ENCODE results near the gene DIP2B.

DIP2B gene

DNA sequence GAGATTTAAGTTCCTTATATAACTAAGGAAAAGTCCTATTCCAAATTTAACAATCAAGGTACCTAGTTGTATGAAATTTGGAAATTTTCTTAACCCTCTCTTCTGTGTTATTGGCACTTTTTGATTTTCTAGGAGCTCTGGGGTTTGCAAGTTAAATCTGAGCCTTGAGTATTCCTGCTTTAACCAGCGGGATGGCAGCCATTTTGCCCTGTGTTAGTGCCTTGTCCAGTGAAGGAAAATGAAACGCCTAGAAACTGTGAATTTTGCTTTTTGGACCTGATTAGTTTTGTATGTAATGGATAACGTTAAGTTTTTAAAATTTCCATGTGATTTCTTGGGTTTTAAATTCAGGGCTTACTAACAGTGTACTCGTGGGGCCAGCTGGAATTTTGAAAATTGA is 45.1 kb downstream of the DIP2B start:
- DNase-seq (ENCODE audit: low read depth), result no peak

DNA sequence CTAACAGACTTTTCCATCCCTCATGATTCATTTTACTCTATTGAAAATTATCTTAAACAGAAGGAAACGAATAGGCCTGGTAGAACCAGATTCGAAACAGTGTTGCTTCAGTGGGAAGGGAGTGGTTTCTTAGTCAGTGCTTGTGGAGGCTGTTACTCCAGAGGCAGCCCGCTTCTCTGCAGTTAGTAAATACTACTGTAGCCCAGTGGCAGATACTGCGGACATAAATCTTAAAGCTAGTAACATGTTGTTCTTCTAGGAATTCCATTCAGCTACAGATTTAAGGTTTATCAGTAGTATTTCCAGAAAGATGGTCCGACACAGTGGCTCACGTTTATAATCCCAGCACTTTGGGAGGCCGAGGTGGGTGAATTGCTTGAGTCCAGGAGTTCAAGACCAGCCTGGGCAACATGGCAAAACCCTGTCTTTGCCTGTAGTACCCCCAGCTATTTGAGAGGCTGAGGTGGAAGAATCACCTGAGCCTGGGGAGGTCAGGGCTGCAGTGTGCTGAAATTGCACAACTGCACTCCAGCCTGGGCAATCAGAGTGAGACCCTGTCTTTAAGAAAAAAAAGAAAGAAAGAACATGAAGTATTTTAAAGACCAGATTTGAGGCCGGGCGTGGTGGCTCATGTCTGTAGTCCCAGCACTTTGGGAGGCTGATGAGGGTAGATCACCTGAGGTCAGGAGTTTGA is 45.9 kb downstream of the DIP2B start:
- DNase-seq (ENCODE audit: low read depth), result peak; percentile 97

DNA sequence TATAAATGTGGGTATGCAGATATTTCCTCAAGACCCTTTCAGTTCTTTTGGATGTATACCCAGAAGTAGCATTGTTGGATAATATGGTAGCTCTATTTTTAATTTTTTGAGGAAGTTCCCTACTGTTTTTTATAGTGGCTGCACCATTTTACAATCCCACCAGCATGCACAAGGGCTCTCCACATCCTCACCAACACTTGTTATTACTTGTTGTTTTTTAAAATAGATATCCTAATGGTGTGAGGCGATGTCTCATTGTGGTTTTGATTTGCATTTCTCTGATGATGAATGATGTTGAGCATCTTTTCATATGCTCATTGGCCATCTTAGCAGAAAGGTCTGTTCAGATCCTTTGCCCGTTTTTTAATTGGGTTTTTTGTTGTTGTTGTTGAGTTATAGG is 47.1 kb downstream of the DIP2B start:
- no peak for DNase-seq (ENCODE audit: low read depth)

DNA sequence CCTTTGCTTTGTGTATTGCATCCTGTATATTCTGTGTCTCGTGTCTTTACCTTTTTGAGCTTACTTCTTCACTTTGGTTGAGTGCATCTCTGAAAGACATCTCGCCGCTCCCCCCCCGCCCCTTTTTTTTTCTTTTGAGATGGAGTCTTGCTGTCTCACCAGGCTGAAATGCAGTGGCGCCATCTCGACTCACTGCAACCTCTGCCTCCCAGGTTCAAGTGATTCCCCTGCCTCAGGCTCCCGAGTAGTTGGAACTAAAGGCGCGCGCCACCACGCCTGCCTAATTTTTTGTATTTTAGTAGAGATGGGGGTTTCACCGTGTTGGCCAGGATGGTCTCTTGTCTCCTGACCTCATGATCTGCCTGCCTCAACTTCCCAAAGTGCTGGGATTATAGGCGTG is 49.9 kb downstream of the DIP2B start:
- DNase-seq (ENCODE audit: low read depth), result no peak

DNA sequence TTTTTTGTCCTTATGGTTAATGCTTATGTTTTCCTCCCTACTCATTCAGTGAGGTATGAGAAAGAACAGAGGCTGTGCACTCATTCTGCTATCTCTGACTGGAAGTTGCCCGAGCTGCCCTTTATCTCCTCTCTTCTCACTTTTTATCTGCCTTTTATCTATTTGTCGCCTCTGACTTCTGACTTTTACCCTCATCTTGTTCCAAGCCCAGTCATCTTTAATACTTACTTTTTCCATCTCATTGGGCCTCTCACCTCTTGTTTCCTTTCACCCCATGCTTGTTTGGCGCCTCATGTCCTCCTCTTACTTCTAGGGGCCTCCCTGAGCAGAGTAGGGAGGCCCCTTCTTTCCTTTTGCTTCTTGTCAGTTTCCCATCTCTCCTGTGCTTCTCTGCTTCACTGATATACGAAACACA is 50.7 kb downstream of the DIP2B start:
- no peak for DNase-seq (ENCODE audit: low read depth)

DNA sequence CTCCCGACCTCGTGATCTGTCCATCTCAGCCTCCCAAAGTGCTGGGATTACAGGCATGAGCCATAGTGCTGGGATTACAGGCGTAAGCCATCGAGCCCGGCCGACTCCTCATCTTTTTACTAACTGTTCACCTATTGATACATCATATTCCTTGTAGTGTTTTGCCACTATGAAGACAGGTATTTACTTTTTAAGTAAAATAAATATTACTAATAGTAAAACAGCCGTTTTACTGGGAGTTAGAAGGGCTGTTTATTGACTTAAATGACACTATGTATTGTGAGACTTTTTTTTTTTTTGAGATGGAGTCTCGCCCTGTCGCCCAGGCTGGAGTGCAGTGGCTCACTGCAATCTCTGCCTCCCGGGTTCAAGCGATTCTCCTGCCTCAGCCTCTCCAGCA is 51.5 kb downstream of the DIP2B start:
- DNase-seq (ENCODE audit: low read depth), result no peak

DNA sequence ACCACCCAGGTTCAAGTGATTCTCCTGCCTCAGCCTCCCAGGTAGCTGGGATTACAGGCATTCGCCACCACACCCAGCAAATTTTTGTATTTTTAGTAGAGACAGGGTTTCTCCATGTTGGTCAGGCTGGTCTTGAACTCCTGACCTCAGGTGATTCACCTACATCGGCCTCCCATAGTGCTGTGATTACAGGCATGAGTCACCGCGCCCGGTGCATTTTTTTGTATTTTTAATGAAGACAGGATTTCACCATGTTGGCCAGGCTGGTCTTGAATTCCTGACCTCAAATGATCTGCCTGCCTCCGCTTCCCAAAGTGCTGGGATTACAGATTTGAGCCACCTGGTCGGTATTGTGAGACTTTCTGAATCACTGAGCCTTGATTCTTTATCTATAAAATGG is 52.0 kb downstream of the DIP2B start:
- peak; percentile 89 for DNase-seq (ENCODE audit: low read depth)

DNA sequence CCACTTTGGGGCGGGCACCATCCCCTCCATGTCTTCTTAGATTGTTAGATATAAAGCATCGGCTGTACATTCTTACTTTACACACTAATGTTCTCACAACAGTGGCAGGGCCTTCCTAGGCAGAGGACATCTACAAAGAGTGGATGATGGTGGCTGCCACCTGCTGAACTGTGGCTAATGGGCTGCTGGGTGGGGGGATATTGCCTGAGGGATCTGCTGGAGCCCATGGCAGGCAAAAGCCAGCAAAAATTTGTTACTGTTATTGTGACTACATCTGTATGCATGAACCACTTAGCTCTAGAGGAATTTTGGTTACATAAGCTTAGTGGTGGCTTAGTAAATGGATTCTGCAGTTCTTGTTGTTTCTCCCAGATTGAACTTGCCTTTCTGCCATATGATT is 52.6 kb downstream of the DIP2B start:
- DNase-seq (ENCODE audit: low read depth), result no peak

DNA sequence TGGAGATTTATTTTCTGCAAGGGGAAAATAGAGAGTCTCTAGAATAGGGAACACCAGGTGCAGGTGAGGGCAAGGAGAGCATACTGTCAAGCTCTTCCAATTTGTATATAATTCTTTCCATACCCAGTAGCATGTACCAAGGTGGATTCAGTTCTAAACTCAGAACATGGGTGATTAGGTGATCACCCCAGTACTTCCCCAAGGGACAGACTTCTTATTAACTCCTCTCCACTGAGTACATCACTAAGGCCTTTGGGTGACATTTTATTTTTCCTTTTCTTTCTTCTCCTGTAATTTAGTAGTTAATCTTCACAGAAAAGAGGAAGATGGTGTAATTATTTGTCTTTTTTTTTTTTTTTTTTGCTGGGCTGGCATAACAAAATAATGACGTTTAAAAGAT is 54.2 kb downstream of the DIP2B start:
- DNase-seq (ENCODE audit: low read depth), result no peak

DNA sequence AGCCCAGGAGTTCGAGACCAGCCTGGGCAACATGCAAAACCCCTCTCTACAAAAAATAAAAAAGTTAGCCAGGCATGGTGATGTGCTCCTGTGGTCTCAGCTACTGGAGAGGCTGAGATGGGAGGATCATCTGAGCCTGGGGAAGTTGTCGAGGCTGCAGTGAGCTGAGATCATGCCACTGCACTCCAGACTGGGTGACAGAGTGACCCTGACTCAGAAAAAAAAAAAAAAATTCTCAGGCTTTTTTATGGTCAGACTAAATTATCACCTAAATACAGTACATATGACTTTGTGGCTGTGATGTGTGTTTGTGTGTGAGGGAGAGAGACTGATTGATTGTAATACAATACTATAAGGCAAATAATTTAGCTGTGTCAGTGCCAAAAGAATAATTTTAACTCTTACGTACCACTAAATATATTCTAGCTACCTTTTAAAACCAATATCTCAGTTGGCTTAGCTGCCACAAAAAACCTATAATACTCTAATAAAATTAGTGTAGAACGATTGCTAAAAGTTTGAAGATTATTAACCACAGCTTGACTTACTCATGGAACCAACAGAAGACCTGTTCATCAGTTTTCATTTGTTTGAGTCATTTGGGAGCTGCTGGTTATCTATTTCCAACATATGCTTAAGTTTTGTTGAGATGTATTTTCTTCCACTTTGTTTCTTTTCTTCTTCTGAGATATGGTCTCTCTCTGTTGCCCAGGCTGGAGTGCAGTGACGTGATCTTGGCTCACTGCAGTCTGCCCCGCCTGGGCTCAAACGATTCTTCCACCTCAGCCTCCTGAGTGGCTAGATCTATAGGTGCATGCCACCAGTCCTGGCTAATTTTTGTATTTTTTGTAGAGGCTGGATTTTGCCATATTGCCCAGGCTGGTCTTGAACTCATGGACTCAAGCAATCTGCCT is 58.0 kb downstream of the DIP2B start:
- DNase-seq (ENCODE audit: low read depth), result no peak

DNA sequence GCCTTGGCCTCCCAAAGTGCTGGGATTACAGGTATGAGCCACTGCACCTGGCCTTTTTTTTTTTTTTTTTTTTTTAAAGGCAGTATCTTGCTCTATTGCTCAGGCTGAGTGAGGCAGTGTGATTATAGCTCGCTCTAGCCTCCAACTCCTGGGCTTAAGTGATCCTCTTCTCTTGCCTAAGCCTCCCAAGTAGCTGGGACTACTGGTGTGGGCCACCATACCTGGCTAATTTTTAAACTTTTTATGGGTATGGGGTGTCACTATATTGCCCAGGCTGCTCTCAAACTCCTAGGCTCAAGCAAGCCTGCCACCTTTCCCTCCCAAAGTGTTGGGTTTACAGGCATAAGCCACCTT is 58.6 kb downstream of the DIP2B start:
- no peak for DNase-seq (ENCODE audit: low read depth)

DNA sequence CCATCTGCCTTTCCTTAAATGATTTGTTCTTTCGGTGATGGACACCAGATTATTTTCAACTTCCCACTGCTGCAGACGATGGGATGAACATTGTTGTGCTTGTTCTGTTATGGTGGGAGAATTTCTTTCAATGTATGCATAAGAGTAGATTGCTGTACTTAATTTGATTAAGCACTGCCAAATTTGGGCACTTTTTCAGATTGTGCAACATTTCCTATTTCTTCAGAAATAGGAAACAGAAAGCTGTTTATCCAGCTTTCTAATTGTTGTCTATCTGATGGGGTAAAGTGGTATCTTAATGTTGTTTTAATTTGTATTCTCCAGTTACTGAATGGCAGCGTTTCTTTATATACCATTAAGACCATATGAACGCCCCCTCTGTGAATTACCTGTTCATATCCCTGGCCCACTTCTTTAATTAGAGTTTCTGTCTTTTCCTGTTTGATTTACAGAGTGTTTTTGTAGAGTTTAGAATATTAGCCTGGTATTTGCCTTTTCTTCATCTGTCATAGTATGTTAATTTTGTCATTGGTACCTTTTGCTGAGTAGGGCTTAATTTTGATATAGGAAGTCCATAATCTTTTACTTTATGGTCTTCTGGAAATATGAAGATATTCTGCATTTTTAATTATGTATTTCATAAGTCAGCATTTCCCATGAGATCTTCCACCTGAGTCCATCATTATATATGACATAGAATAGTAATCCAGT is 59.6 kb downstream of the DIP2B start:
- no peak for DNase-seq (ENCODE audit: low read depth)

DNA sequence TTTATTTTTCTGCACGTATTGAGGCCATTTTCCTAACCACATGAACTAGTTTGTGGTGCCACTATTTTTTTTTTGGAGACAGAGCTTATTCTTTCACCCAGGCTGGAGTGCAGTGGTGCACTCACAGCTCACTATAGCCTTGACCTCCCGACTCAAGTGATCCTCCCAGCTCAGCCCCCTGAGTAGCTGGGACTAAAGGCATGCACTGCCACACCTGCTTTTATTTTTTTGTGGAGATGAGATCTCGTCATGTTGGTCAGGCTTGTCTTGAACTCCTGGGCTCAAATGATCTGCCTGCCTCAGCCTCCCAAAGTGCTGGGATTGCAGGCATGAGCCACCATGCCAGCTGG is 60.1 kb downstream of the DIP2B start:
- DNase-seq (ENCODE audit: low read depth), result no peak

DNA sequence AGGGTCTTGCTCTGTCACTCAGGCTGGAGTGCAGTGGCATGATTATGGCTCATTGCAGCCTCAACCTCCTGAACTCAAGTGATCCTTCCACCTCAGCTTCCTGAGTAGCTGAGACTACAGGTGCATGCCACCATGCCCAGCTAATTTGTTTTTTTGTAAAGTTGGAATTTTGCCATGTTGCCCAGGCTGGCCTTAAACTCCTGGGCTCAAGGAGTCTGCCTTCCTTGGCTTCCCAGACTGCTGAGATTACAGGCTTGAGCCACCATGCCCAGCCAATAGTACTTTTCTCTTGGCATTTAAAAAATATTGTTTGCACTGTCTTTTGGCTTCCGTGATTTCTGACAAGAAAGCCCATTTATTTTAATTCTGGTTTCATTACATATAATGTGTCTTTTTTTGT is 61.3 kb downstream of the DIP2B start:
- no peak for DNase-seq (ENCODE audit: low read depth)

DNA sequence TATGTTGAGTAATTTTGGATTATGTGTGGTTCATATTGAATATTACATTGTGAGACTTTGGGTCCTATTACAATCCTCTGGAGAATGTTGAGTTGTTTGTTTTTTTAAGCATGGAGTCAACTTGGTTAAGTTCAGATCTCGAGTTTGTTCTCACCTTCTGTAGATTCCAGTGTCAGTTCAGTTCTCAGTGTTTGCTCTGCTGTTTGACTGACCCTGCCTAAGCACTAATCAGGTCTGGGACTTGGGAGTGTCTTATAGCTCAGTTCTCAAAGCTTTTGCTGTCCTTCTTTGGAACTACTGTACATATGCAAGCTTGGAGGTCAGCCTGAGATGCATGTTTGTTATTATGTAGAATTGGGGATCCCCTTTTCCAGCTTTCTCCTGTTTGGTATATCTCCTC is 63.1 kb downstream of the DIP2B start:
- DNase-seq (ENCODE audit: low read depth), result no peak

DNA sequence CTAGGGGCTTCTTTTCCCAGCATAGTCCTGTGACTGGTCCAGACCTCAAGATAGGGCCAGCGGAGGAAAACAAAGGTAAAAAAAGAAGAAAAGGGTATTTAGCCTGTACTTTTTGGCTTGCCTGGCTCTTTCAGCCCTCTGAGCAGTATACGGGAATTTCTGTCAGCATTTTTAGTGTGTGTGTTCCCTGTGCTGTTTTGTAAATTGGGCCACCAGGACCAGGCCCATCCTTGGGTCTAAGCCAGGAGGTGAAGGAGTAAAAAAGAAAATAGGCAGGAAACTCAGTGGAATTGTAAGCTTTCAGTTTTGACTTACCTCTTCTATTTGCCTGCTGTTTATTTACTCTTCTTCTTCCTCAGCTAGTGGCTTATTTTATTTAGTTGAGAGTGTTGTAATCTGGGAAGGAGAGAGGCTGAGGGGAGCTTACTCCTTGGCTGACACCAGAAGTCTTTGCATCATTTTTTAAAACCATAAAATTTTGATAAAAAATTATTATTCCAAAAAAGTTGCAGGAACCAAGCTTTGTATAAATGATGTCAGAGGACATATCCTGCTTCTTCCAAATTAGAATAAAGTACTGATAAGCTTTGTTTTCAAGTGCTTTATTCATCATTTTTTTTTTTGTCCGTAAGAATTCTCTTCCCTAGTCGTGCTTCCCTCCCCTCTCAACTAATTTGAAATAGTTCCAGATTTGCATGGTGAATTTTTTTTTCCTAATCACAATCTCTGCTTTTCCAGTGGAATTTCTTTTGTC is 63.7 kb downstream of the DIP2B start:
- DNase-seq (ENCODE audit: low read depth), result peak; percentile 58

DNA sequence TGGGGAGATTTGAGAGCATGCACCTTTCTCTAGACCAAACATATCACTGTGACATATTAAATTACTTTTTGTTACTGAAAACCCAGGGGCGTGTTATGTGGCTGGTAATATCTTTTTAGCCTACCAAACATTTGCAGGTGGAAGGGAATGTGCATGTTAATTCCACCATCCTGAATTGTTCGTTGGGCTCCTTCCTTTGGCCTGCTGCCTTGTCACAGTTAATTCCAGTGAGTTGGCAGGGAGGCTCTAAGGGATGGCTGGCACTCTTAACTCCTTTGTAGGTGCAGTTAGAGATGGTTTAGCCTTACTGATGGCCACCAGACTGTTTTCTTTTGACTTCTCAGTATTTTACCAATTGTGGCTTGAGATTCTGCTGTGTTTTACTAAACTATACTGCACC is 64.5 kb downstream of the DIP2B start:
- no peak for DNase-seq (ENCODE audit: low read depth)

DNA sequence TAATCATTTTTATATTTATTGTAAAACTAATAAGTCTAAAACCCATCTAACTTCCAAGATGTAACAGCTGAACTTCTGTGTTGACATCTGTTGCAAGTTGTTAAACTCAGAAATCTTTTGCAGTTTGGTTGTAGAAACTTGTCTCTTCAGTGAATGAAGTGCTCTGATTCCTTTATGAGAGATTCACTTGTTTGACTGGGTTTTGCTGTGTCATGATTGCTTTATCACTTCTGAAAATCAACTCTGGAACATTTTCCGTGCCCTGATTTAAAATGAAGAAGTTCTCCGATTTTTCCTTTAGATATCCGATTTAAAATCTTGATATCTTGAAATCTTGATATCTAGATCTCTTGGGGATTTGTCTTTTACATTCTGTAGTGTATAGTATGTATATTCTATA is 65.1 kb downstream of the DIP2B start:
- DNase-seq (ENCODE audit: low read depth), result peak; percentile 64

DNA sequence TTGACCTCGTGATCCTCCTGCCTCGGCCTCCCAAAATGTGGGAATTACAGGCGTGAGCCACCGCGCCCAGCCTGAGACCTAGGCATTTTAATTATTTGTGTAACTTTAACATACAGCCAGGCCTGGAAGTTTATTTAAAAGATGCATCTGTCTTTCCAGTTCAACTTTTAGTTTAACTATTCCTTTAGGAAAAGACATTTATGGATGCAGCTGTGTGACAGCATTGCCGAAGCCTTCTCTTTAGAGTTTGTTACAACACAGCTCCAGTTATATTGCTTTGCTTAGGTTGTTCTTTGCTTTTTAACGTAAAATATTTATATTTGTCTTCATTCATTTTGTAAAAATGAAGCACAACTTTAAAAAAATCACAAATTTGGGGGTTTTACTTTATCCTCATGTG is 67.0 kb downstream of the DIP2B start:
- DNase-seq (ENCODE audit: low read depth), result no peak

DNA sequence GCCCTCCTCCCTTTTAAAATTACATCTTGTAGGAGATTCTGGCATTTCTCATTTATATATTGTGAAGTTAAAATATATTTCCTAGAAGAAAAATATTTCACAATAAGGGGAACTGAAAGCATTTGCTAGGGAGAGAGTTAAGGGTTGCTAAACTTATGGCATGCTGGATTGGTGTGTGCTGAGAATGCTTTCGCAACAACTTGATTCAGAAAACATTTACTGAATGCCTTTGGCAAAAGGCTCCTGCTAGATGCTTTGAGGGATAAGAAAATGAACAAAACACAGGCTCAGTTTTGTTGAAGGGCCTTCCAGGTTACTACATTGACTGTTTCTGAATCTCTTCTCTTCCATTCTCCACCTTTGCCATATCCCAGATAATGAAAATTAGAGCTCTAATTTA is 67.5 kb downstream of the DIP2B start:
- DNase-seq (ENCODE audit: low read depth), result peak; percentile 98

DNA sequence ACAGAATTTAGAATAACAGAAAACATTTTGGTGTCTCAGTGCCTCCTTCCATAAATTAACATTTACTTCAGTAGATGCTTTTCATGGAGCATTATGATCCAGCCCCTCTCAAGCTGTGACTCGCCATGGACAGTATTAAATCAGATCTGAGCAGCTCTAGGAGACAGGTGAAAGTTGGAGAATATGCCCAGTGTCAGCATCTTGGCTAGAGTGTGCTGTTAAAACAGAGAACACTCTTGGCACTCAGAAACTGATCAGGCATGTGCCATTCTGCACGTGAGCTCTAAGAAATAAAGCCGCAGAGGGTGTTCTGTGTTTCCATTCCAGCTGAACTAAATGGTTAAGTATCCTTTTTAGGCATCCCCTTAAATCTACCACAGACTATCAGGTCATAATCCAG is 68.0 kb downstream of the DIP2B start:
- peak; percentile 20 for DNase-seq (ENCODE audit: low read depth)

DNA sequence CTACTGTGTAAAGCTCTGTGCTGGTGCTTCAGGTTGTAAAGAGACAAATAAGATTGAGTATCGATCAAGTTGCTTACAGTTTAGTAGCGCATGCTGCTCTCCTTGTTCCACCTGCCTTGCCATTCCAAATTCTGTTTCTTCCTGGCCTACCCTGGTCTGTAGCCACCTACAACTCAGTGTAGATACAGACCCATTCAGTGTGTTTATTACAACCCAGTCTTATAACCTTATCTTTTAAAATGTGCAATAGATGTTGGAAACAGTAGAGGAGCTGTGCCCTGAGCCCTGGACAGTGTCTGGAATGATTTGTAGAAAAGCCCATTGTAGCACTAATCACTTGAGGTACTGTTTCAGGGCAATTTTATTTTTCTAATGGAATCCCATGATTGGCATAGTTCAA is 68.5 kb downstream of the DIP2B start:
- peak; percentile 23 for DNase-seq (ENCODE audit: low read depth)

Measured in amniotic epithelial cell (primary cell).